NCI-H1092 (cell line): ENCODE results near the gene CA5A.
"Not testable (repeated sequence)": the region's sequence is repeated elsewhere in the genome, so short reads cannot be mapped to it uniquely, and the experiment has no call there.

ENCODE experiments used
- DNase-seq: peaks from one replicate; lab custom pipeline; 2025; lab: John Stamatoyannopoulos, UW

Gene CA5A

GRCh38 chr16:87896176-87896890 lies 40.0 kb downstream of the CA5A start:
- not testable (repeated sequence) for DNase-seq

GRCh38 chr16:87895641-87896141 lies 40.6 kb downstream of the CA5A start:
- no peak for DNase-seq

- DNase-seq = not testable (repeated sequence)
Observed at GRCh38 chr16:87894005-87894404, 42.3 kb downstream of the CA5A start.

GRCh38 chr16:87891764-87892163 lies 44.6 kb downstream of the CA5A start:
- no peak for DNase-seq

- DNase-seq = not testable (repeated sequence)
Observed at GRCh38 chr16:87889762-87890161, 46.6 kb downstream of the CA5A start.

GRCh38 chr16:87888346-87888745 lies 48.0 kb downstream of the CA5A start:
- not testable (repeated sequence) for DNase-seq

- not testable (repeated sequence) for DNase-seq
Observed at GRCh38 chr16:87887931-87888330, 48.4 kb downstream of the CA5A start.

- DNase-seq = not testable (repeated sequence)
Observed at GRCh38 chr16:87885371-87885967, 50.9 kb downstream of the CA5A start.

- DNase-seq = no peak
Observed at GRCh38 chr16:87882436-87883019, 53.8 kb downstream of the CA5A start.

- DNase-seq = no peak
Observed at GRCh38 chr16:87881324-87882200, 54.8 kb downstream of the CA5A start.

GRCh38 chr16:87880117-87880696 lies 56.1 kb downstream of the CA5A start:
- no peak for DNase-seq

- not testable (repeated sequence) for DNase-seq
Observed at GRCh38 chr16:87879411-87880013, 56.8 kb downstream of the CA5A start.

- DNase-seq = no peak
Observed at GRCh38 chr16:87878704-87879103, 57.6 kb downstream of the CA5A start.

GRCh38 chr16:87877942-87878507 lies 58.3 kb downstream of the CA5A start:
- no peak for DNase-seq

- DNase-seq = no peak
Observed at GRCh38 chr16:87874639-87875427, 61.5 kb downstream of the CA5A start.

- not testable (repeated sequence) for DNase-seq
Observed at GRCh38 chr16:87870418-87871291, 65.7 kb downstream of the CA5A start.

GRCh38 chr16:87869879-87870417 lies 66.4 kb downstream of the CA5A start:
- not testable (repeated sequence) for DNase-seq

GRCh38 chr16:87869061-87869878 lies 67.1 kb downstream of the CA5A start, which contains the start of gene SLC7A5:
SLC7A5 (minus strand) TSS chr16:87869507; CDS start chr16:87869422, 85 bp downstream.
- DNase-seq = peak; percentile 29
